Thyroid gland (tissue), 4 donors: ENCODE data around the gene ZSWIM8. TPM values are rescaled to one million over a fixed set of nuclear protein-coding genes. Genes with fewer than 3 reads are reported as not detected.
A peak's percentile ranks its signal among the peaks of the same experiment; 100 is the strongest.

Source experiments
- DNase-seq, 2 donors: peaks; one replicate each; pipeline ENCODE4 v3.0.0-alpha.2; 2019
- H3K27ac ChIP-seq, 3 donors: fragments of 200-600 bp; sonication (generic); 1 replicate in 2 of 3; 2 replicates in 1 of 3; pipeline ENCODE4 v1.5.1; 2016 to 2019; ENCODE audit warnings: mild to moderate bottlenecking in 1 of 3, moderate library complexity in 1 of 3
- H3K27me3 ChIP-seq: fragments of 200-600 bp; sonication (generic); one replicate; pipeline ENCODE4 v1.5.1; 2019
- H3K36me3 ChIP-seq, 2 donors: fragments of 200-600 bp; sonication (generic); one replicate each; pipeline ENCODE4 v1.5.1; 2016 to 2019
- H3K4me1 ChIP-seq, 2 donors: fragments of 200-600 bp; sonication (generic); one replicate each; pipeline ENCODE4 v1.5.1; 2017 to 2019
- H3K4me3 ChIP-seq, 3 donors: fragments of 200-600 bp; sonication (generic); replicated peaks in 1 of 3; 1 replicate in 2 of 3; 2 replicates in 1 of 3; pipeline ENCODE4 v1.5.1; 2016; ENCODE audit warnings: mild to moderate bottlenecking in 1 of 3
- H3K9me3 ChIP-seq: fragments of 200-600 bp; sonication (generic); one replicate; pipeline ENCODE4 v1.5.1; 2017
- POLR2A ChIP-seq, 2 donors: fragments of 450-650 bp; IDR thresholded peaks; one replicate each; pipeline ENCODE4 v1.6.1; 2017; ENCODE audit warnings: antibody characterized with exemption in 2 of 2, mild to moderate bottlenecking in 2 of 2, moderate library complexity in 1 of 2
- WGBS, 2 donors: methylation state at CpG; one replicate each; pipeline ENCODE4 v1.1.5; 2017; 5-methylcytosine and 5-hydroxymethylcytosine counted together
- intact Hi-C: fragments of 100-400 bp; cut with DNase I; formaldehyde crosslinking; loops from one replicate; pipeline ENCODE4 v1.15.1; 2023
- total RNA-seq, 4 donors: library from RNA; depleted of rRNA; stranded (reverse); fragments of >200 nt; gene quantifications; one replicate each; pipeline ENCODE4 v1.2.3, GENCODE V29; 2016
- TF ChIP-seq, protein P1 (sequence below), 6 experiments: fragments of 200-600 bp in 3 of 6; fragments of 450-650 bp in 3 of 6; sonication (generic) in 3 of 6; IDR thresholded peaks; one replicate each; pipeline ENCODE4 v1.5.1; 2016 to 2019; ENCODE audit warnings: antibody characterized with exemption in 6 of 6, mild to moderate bottlenecking in 2 of 6, inconsistent platforms in 1 of 6, moderate library complexity in 1 of 6

The ZSWIM8 gene
- total RNA-seq, 4 donors from 2014 or later = 67.2 to 199 (median 108) TPM

DNA sequence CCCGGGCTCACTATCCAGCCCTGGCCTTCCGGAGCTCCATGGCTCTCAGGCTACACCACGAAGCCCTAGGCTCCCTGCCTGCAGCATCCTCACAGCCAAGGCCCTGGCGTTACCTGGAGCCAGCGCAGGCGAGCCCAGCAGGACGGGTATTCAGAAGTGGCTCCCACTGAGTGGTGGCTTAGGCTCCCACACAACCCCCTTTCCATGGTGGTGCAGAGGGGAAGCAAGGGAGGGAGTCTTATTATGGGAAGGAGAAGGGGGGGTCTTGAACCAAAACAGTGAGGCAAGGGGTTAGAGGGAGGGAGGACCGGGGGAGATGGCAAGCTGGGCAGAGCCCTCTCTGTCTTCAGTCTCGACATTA, 55.6 kb downstream of the ZSWIM8 start:
- H3K27me3 ChIP-seq = no peaks in the 10 kb centered on the region
- peaks cover 0 to 13% of the 10 kb centered on the region in 2 donors for H3K4me1 ChIP-seq
- DNase-seq = no peak
- H3K9me3 ChIP-seq = no peaks in the 10 kb centered on the region
- H3K27ac ChIP-seq = no peak overlapping the region
- no peak for TF ChIP-seq POLR2A (IDR thresholded peaks at IDR 0.05)
- TF ChIP-seq, protein P1, sequence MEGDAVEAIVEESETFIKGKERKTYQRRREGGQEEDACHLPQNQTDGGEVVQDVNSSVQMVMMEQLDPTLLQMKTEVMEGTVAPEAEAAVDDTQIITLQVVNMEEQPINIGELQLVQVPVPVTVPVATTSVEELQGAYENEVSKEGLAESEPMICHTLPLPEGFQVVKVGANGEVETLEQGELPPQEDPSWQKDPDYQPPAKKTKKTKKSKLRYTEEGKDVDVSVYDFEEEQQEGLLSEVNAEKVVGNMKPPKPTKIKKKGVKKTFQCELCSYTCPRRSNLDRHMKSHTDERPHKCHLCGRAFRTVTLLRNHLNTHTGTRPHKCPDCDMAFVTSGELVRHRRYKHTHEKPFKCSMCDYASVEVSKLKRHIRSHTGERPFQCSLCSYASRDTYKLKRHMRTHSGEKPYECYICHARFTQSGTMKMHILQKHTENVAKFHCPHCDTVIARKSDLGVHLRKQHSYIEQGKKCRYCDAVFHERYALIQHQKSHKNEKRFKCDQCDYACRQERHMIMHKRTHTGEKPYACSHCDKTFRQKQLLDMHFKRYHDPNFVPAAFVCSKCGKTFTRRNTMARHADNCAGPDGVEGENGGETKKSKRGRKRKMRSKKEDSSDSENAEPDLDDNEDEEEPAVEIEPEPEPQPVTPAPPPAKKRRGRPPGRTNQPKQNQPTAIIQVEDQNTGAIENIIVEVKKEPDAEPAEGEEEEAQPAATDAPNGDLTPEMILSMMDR (IDR thresholded peaks at IDR 0.05) = no peak
- H3K36me3 ChIP-seq = peaks cover 9 to 23% of the 10 kb centered on the region in 2 donors
- no peak overlapping the region for H3K4me3 ChIP-seq
- intact Hi-C loops = no loop called here
- 95 to 96% methylated on average over 9 of the region's 9 CpGs for WGBS, 2 donors

DNA sequence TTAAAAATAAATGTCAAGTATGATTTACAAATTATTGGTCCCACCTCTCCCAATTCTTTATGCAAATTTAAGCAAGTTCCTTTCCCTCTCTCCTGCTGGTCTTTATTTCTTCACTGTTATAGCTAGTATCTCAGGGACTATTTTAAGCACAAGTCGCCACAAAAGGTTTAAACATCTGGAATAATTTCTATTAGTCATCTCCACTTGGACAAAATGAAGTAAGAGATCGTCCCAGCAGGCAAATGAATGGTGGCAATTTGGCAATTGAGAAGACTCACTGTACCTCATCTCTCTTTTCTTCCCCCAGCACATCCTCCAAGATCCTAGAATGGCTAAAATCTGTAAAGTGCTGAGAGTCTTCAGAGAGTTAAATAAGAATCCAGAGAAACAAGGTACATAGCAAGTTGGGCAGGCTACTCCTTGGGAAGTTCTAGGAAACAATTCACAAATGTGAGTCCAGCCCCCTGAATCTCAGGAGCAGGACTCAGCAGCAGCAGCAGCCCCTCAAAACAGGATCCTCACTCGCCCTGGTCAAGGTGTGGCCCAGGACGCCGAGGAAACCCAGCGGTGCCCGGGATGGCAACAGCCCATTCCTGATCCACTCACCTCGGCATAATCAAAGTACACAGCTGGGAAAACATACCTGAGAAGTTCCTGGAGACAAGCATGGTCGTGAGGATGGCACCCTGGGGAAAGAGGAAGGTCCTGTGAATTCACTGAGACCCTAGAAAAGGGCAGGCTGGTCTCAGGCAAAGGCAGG, 56.3 kb downstream of the ZSWIM8 start:
- H3K9me3 ChIP-seq = no peaks in the 10 kb centered on the region
- H3K36me3 ChIP-seq = peaks cover 11 to 25% of the 10 kb centered on the region in 2 donors
- intact Hi-C loops = no loop called here
- DNase-seq = no peak
- H3K4me1 ChIP-seq = peaks cover 0 to 11% of the 10 kb centered on the region in 2 donors
- 89 to 92% methylated on average over 9 of the region's 9 CpGs for WGBS, 2 donors
- H3K4me3 ChIP-seq = no peak overlapping the region
- no peak overlapping the region for H3K27ac ChIP-seq
- no peaks in the 10 kb centered on the region for H3K27me3 ChIP-seq
- no peak for TF ChIP-seq POLR2A (IDR thresholded peaks at IDR 0.05)
- TF ChIP-seq, protein P1 (IDR thresholded peaks at IDR 0.05) = no peak

DNA sequence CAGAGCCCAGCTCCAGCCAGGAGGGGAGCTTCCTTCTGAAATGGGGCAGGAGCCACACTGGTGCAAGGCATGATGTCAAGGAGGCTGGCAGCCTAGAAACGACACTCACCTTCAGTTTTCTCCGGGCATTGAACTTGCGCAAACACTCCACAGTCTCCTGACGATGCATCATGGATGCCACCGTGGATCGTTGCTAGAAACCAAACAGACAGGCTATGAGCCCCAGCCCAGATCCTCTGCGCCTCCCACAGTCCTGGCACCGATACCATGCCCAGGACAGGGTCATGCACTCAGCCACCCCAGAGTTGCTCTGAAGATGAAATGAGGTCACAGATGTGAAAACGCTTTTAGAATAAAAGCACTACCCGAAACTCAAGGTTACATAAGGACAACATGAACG, 56.9 kb downstream of the ZSWIM8 start:
- Histone ChIP-seq H3K27ac (no peak overlapping the region), H3K27me3 (no peaks in the 10 kb centered on the region), H3K4me3 (no peak overlapping the region), H3K4me1 (peaks cover 0 to 5% of the 10 kb centered on the region in 2 donors), H3K9me3 (no peaks in the 10 kb centered on the region), H3K36me3 (peaks cover 17 to 31% of the 10 kb centered on the region in 2 donors)
- no peak for TF ChIP-seq POLR2A (IDR thresholded peaks at IDR 0.05)
- TF ChIP-seq, protein P1 (IDR thresholded peaks at IDR 0.05) = no peak
- DNase-seq = no peak
- 90 to 93% methylated on average over 11 of the region's 11 CpGs for WGBS, 2 donors
- intact Hi-C loops = no loop called here

GRCh38 chr10:73843261-73843660, 57.9 kb downstream of the ZSWIM8 start:
- Histone ChIP-seq H3K27ac (no peak overlapping the region), H3K4me1 (no peaks in the 10 kb centered on the region), H3K27me3 (no peaks in the 10 kb centered on the region), H3K9me3 (no peaks in the 10 kb centered on the region), H3K36me3 (peaks cover 20 to 40% of the 10 kb centered on the region in 2 donors), H3K4me3 (no peak overlapping the region)
- 80 to 84% methylated on average over 5 of the region's 5 CpGs for WGBS, 2 donors
- intact Hi-C loops = no loop called here
- no peak for DNase-seq
- no peak for TF ChIP-seq POLR2A (IDR thresholded peaks at IDR 0.05)
- TF ChIP-seq, protein P1 (IDR thresholded peaks at IDR 0.05) = no peak

DNA sequence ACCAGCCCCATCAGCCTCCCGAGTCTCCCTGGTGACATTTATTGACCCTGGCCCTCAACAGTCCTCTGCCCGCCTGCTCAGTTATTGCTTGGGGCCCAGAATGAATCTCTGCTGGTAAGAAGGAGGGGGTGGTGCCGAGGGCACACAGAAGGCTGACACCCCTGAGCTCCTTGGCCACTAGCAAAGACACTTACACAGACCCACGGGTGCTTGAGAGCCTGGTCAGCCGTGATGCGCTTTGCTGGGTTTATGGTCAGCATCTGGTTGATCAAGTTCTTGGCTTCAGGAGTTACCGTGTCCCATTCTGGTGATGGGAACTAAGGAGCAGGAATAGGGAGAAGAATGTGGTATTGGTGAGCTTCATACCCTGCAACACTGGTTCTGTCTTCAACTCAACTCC, 61.6 kb downstream of the ZSWIM8 start:
- intact Hi-C loops = loop anchor here (2.0 to 5.0 kb wide), 2 partner anchors 34 to 95 kb away; no protein-coding TSS in a partner anchor
- Histone ChIP-seq H3K9me3 (no peaks in the 10 kb centered on the region), H3K27me3 (no peaks in the 10 kb centered on the region), H3K27ac (no peak overlapping the region), H3K4me3 (no peak overlapping the region), H3K36me3 (peaks cover 18 to 29% of the 10 kb centered on the region in 2 donors), H3K4me1 (peaks cover 4 to 8% of the 10 kb centered on the region in 2 donors)
- TF ChIP-seq, protein P1 (IDR thresholded peaks at IDR 0.05) = no peak
- no peak for TF ChIP-seq POLR2A (IDR thresholded peaks at IDR 0.05)
- peak; percentile 61 to 67 for DNase-seq
- WGBS, 2 donors = 61 to 67% methylated on average over 7 of the region's 7 CpGs
